Measurements from ENCODE around the gene SLC27A2. TPM values are rescaled to one million over a fixed set of nuclear protein-coding genes. Genes with fewer than 3 reads are reported as not detected.
A peak's percentile ranks its signal among the peaks of the same experiment; 100 is the strongest.

SLC27A2 gene
- total and polyA plus RNA-seq, 2 donors (not counting 1 experiment from before 2014, with no cell fraction given), result 0.49 to 0.66 TPM

DNA sequence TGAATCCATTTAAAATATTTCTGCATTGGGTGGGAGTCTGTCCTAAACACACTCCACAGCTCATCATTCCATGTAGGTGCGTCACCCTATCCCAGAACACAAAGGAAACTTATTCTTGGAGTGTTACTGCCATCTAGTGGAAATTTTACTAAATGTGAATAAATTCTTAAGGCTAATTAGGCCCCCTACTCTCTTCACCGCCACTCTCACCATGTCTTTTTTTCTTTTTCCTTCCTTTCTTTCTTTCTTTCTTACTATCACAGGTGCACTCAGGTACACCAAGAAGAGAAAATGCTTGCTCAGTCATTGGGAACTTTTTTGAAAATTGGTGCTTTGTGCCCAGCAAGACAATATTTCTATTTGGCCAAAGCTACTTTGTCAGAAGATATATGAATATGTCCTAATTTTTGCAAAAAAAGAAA is 36.5 kb upstream of the SLC27A2 start:
- H3K27me3 ChIP-seq (ENCODE audit: control insufficient read depth, insufficient read depth, low read length), result no peaks in the 10 kb centered on the region
- H3K79me2 ChIP-seq (ENCODE audit: control insufficient read depth, insufficient read depth, low read length), result no peaks in the 10 kb centered on the region
- H3K36me3 ChIP-seq (ENCODE audit: control insufficient read depth, insufficient read depth, low read length), result no peaks in the 10 kb centered on the region
- DNase-seq (ENCODE audit: low read depth in 2 of 2), result peak; percentile 77 to 92
- H4K20me1 ChIP-seq (ENCODE audit: control insufficient read depth, extremely low read depth, insufficient read depth, low read length), result no peaks in the 10 kb centered on the region
- H3K27ac ChIP-seq (ENCODE audit: insufficient read depth, low read length), result no peak overlapping the region
- H3K4me2 ChIP-seq (ENCODE audit: extremely low read depth, insufficient read depth, low read length), result no peak overlapping the region
- H3K4me1 ChIP-seq (ENCODE audit: control insufficient read depth, extremely low read depth, insufficient read depth, low read length), result peaks cover 3% of the 10 kb centered on the region
- H3K9me3 ChIP-seq (ENCODE audit: control insufficient read depth, insufficient read depth, low read depth, low read length), result no peaks in the 10 kb centered on the region
- no peak overlapping the region for H2AFZ ChIP-seq (ENCODE audit: low read length)
- H3K4me3 ChIP-seq (replicated peaks in 1 of 4; ENCODE audit: control extremely low read depth in 1 of 4, insufficient read depth in 1 of 4, low read depth in 3 of 4, low read length in 4 of 4), result no peak overlapping the region
- H3K9ac ChIP-seq (ENCODE audit: insufficient read depth, low read length), result no peak overlapping the region
- TF ChIP-seq, protein P1, sequence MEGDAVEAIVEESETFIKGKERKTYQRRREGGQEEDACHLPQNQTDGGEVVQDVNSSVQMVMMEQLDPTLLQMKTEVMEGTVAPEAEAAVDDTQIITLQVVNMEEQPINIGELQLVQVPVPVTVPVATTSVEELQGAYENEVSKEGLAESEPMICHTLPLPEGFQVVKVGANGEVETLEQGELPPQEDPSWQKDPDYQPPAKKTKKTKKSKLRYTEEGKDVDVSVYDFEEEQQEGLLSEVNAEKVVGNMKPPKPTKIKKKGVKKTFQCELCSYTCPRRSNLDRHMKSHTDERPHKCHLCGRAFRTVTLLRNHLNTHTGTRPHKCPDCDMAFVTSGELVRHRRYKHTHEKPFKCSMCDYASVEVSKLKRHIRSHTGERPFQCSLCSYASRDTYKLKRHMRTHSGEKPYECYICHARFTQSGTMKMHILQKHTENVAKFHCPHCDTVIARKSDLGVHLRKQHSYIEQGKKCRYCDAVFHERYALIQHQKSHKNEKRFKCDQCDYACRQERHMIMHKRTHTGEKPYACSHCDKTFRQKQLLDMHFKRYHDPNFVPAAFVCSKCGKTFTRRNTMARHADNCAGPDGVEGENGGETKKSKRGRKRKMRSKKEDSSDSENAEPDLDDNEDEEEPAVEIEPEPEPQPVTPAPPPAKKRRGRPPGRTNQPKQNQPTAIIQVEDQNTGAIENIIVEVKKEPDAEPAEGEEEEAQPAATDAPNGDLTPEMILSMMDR (conservative IDR thresholded peaks at IDR 0.05 in 1 of 2, IDR thresholded peaks at IDR 0.05 in 1 of 2; ENCODE audit: low read depth in 1 of 2, low read length in 2 of 2), result peak; percentile 31
- no peak for TF ChIP-seq EZH2 (IDR thresholded peaks at IDR 0.05; ENCODE audit: low read length, missing control alignments)

- Histone ChIP-seq H3K4me3 (replicated peaks in 1 of 4; ENCODE audit: control extremely low read depth in 1 of 4, insufficient read depth in 1 of 4, low read depth in 3 of 4, low read length in 4 of 4) (no peak overlapping the region), H3K4me2 (ENCODE audit: extremely low read depth, insufficient read depth, low read length) (no peak overlapping the region), H3K27ac (ENCODE audit: insufficient read depth, low read length) (no peak overlapping the region), H4K20me1 (ENCODE audit: control insufficient read depth, extremely low read depth, insufficient read depth, low read length) (no peaks in the 10 kb centered on the region), H3K9me3 (ENCODE audit: control insufficient read depth, insufficient read depth, low read depth, low read length) (no peaks in the 10 kb centered on the region), H3K9ac (ENCODE audit: insufficient read depth, low read length) (no peak overlapping the region), H2AFZ (ENCODE audit: low read length) (peak overlapping the region; percentile 61), H3K27me3 (ENCODE audit: control insufficient read depth, insufficient read depth, low read length) (no peaks in the 10 kb centered on the region), H3K36me3 (ENCODE audit: control insufficient read depth, insufficient read depth, low read length) (no peaks in the 10 kb centered on the region), H3K4me1 (ENCODE audit: control insufficient read depth, extremely low read depth, insufficient read depth, low read length) (peaks cover 3% of the 10 kb centered on the region), H3K79me2 (ENCODE audit: control insufficient read depth, insufficient read depth, low read length) (no peaks in the 10 kb centered on the region)
- no peak for DNase-seq (ENCODE audit: low read depth in 2 of 2)
- no peak for TF ChIP-seq EZH2 (IDR thresholded peaks at IDR 0.05; ENCODE audit: low read length, missing control alignments)
- TF ChIP-seq, protein P1 (conservative IDR thresholded peaks at IDR 0.05 in 1 of 2, IDR thresholded peaks at IDR 0.05 in 1 of 2; ENCODE audit: low read depth in 1 of 2, low read length in 2 of 2), result no peak
Measured at GRCh38 chr15:50146632-50147031, 35.4 kb upstream of the SLC27A2 start.

GRCh38 chr15:50148362-50148963 is 33.5 kb upstream of the SLC27A2 start:
- no peak overlapping the region for H3K4me3 ChIP-seq (replicated peaks in 1 of 4; ENCODE audit: control extremely low read depth in 1 of 4, insufficient read depth in 1 of 4, low read depth in 3 of 4, low read length in 4 of 4)
- no peak overlapping the region for H2AFZ ChIP-seq (ENCODE audit: low read length)
- no peaks in the 10 kb centered on the region for H3K9me3 ChIP-seq (ENCODE audit: control insufficient read depth, insufficient read depth, low read depth, low read length)
- H3K4me2 ChIP-seq (ENCODE audit: extremely low read depth, insufficient read depth, low read length), result no peak overlapping the region
- no peaks in the 10 kb centered on the region for H4K20me1 ChIP-seq (ENCODE audit: control insufficient read depth, extremely low read depth, insufficient read depth, low read length)
- no peak overlapping the region for H3K9ac ChIP-seq (ENCODE audit: insufficient read depth, low read length)
- H3K27ac ChIP-seq (ENCODE audit: insufficient read depth, low read length), result no peak overlapping the region
- DNase-seq (ENCODE audit: low read depth in 2 of 2), result peak; percentile 71 to 73
- no peaks in the 10 kb centered on the region for H3K36me3 ChIP-seq (ENCODE audit: control insufficient read depth, insufficient read depth, low read length)
- H3K79me2 ChIP-seq (ENCODE audit: control insufficient read depth, insufficient read depth, low read length), result no peaks in the 10 kb centered on the region
- peaks cover 3% of the 10 kb centered on the region for H3K4me1 ChIP-seq (ENCODE audit: control insufficient read depth, extremely low read depth, insufficient read depth, low read length)
- TF ChIP-seq, protein P1 (conservative IDR thresholded peaks at IDR 0.05 in 1 of 2, IDR thresholded peaks at IDR 0.05 in 1 of 2; ENCODE audit: low read depth in 1 of 2, low read length in 2 of 2), result peak; percentile 50 to 71
- no peak for TF ChIP-seq EZH2 (IDR thresholded peaks at IDR 0.05; ENCODE audit: low read length, missing control alignments)
- H3K27me3 ChIP-seq (ENCODE audit: control insufficient read depth, insufficient read depth, low read length), result no peaks in the 10 kb centered on the region
